Liver (tissue), 3 donors: Measurements from ENCODE around the gene KLLN.

ENCODE experiments used
- CTCF ChIP-seq: fragments of 150-350 bp; IDR thresholded peaks from 2 replicates; pipeline ENCODE4 v1.5.1; 2017; ENCODE audit warnings: improper control_type of control experiment, low read depth, low read length; ENCODE audit not compliant: missing input control
- GABPA ChIP-seq, 2 donors: IDR thresholded peaks in 1 of 2; conservative IDR thresholded peaks in 1 of 2; 2 replicates each; pipeline ENCODE4 v1.6.1; 2016; ENCODE audit warnings: antibody characterized with exemption in 2 of 2, mild to moderate bottlenecking in 1 of 2, moderate library complexity in 1 of 2
- HNF4G ChIP-seq: IDR thresholded peaks from 2 replicates; pipeline ENCODE4 v1.6.1; 2016; ENCODE audit warnings: antibody characterized with exemption
- JUND ChIP-seq, 2 donors: IDR thresholded peaks; 2 replicates each; pipeline ENCODE4 v1.6.1; 2016; ENCODE audit warnings: antibody characterized with exemption in 2 of 2
- MAX ChIP-seq: IDR thresholded peaks from 2 replicates; pipeline ENCODE4 v1.6.1; 2016; ENCODE audit warnings: antibody characterized with exemption
- RXRA ChIP-seq, 2 donors: IDR thresholded peaks; 2 replicates each; pipeline ENCODE4 v1.6.1; 2017 to 2018; ENCODE audit warnings: antibody characterized with exemption in 2 of 2, mild to moderate bottlenecking in 1 of 2
- TAF1 ChIP-seq: conservative IDR thresholded peaks from 2 replicates; pipeline ENCODE4 v1.6.1; 2016; ENCODE audit warnings: antibody characterized with exemption, mild to moderate bottlenecking
- YY1 ChIP-seq: IDR thresholded peaks from 2 replicates; pipeline ENCODE4 v1.6.1; 2016; ENCODE audit warnings: antibody characterized with exemption, mild to moderate bottlenecking
- donor health status: healthy.
- donor health status: healthy.

- TF ChIP-seq RXRA (IDR thresholded peaks at IDR 0.05), result no peak
- no peak for TF ChIP-seq CTCF
- TF ChIP-seq JUND (IDR thresholded peaks at IDR 0.05), result no peak
- no peak for TF ChIP-seq GABPA (IDR thresholded peaks at IDR 0.05 in 1 of 2, conservative IDR thresholded peaks at IDR 0.05 in 1 of 2)
- TF ChIP-seq YY1, result no peak
- no peak for TF ChIP-seq HNF4G
- no peak for TF ChIP-seq MAX
- no peak for TF ChIP-seq TAF1
Observed at GRCh38 chr10:87880336-87880735, 17.0 kb upstream of the KLLN start.
